K562 (cell line): Measurements from ENCODE around the gene KMO. TPM values are rescaled to one million over a fixed set of nuclear protein-coding genes. Genes with fewer than 3 reads are reported as not detected.

Source experiments
- ADNP ChIP-seq: fragments of 200-800 bp; sonication (Bioruptor generic); IDR thresholded peaks from 2 replicates; pipeline ENCODE4 v1.6.1; 2016; ENCODE audit warnings: missing genetic modification characterization, missing compliant biosample characterization
- ATF7 ChIP-seq: fragments of 450-650 bp; IDR thresholded peaks from 2 replicates; pipeline ENCODE4 v1.7.1; 2014; ENCODE audit warnings: mild to moderate bottlenecking, moderate library complexity
- BCOR ChIP-seq: fragments of 450-650 bp; IDR thresholded peaks from 2 replicates; pipeline ENCODE4 v1.6.1; 2016
- C11orf30 ChIP-seq: fragments of 450-650 bp; IDR thresholded peaks from 2 replicates; pipeline ENCODE4 v1.6.1; 2016; ENCODE audit warnings: low read depth, mild to moderate bottlenecking
- CEBPB ChIP-seq: fragments of 450-650 bp; IDR thresholded peaks from 2 replicates; pipeline ENCODE4 v1.6.1; 2016; ENCODE audit warnings: missing genetic modification characterization, missing compliant biosample characterization
- CTBP1 ChIP-seq: fragments of 450-650 bp; IDR thresholded peaks from 2 replicates; pipeline ENCODE4 v1.6.1; 2016; ENCODE audit warnings: borderline replicate concordance
- DPF2 ChIP-seq: fragments of 450-650 bp; IDR thresholded peaks from 2 replicates; pipeline ENCODE4 v1.6.1; 2016
- KDM1A ChIP-seq, 2 experiments: fragments of 450-650 bp; IDR thresholded peaks; 2 replicates each; pipeline ENCODE4 v1.6.1; 2016; ENCODE audit warnings: mild to moderate bottlenecking in 2 of 2
- MCM5 ChIP-seq: fragments of 450-650 bp; IDR thresholded peaks from 2 replicates; pipeline ENCODE4 v1.6.1; 2016; ENCODE audit warnings: low read depth
- XRCC4 ChIP-seq: IDR thresholded peaks from one replicate; pipeline ENCODE4 v1.6.1; 2011; ENCODE audit not compliant: insufficient read depth, insufficient read length; ENCODE audit errors: extremely low read depth
- ZNF175 ChIP-seq: fragments of 200-800 bp; sonication (Bioruptor generic); IDR thresholded peaks from 2 replicates; pipeline ENCODE4 v1.6.1; 2016; ENCODE audit warnings: low read depth, mild to moderate bottlenecking, missing genetic modification characterization, missing compliant biosample characterization
- polyA plus RNA-seq, 8 experiments: library from polyadenylated mRNA; depleted of rRNA in 4 of 8; stranded (reverse) in 5 of 8; unstranded in 3 of 8; fragments of >200 nt; fragmentation: Nextera tagmentation in 2 of 8; fragmentation: Illumina TruSeq in 1 of 8; extraction: Ambion mirVana in 2 of 8; extraction: Trizol in 1 of 8; gene quantifications; 2 replicates each; pipeline versions ENCODE4 v1.2.1 to v1.2.3, GENCODE V29; 2011 to 2014; ENCODE audit warnings: inconsistent platforms in 1 of 8, missing spikeins in 1 of 8
- total RNA-seq, 7 experiments: library from RNA; depleted of rRNA in 6 of 7; stranded (reverse); fragments of >200 nt in 6 of 7; fragmentation: Illumina TruSeq in 2 of 7; extraction: Trizol in 2 of 7; gene quantifications; 2 replicates each; pipeline versions ENCODE4 v1.2.1 to v1.2.3, GENCODE V29; 2011 to 2021; ENCODE audit warnings: low replicate concordance in 1 of 7
- TF ChIP-seq, protein P1 (sequence below): sonication (generic); formaldehyde crosslinking; IDR thresholded peaks from 2 replicates; pipeline ENCODE4 v1.9.0; 2022; ENCODE audit warnings: mild to moderate bottlenecking, missing genetic modification reagents
- TF ChIP-seq, protein P2 (sequence below), 2 experiments: fragments of 200-800 bp in 1 of 2; sonication (Bioruptor generic) in 1 of 2; sonication (generic) in 1 of 2; formaldehyde crosslinking in 1 of 2; IDR thresholded peaks in 1 of 2; conservative IDR thresholded peaks in 1 of 2; 2 replicates each; pipeline versions ENCODE4 v1.5.0 to v1.6.1; 2016 to 2020; ENCODE audit warnings: missing compliant biosample characterization in 1 of 2, missing genetic modification characterization in 1 of 2, missing genetic modification reagents in 1 of 2
- TF ChIP-seq, protein P3 (sequence below), 2 experiments: fragments of 450-650 bp; IDR thresholded peaks; 2 replicates each; pipeline ENCODE4 v1.6.1; 2016

Gene KMO
- total and polyA plus RNA-seq, 9 of the 15 experiments (the other 6 are each of a cell fraction or from before 2014, with no cell fraction given) = 0.01 to 0.11 (median 0.01) TPM; not detected in 6

DNA sequence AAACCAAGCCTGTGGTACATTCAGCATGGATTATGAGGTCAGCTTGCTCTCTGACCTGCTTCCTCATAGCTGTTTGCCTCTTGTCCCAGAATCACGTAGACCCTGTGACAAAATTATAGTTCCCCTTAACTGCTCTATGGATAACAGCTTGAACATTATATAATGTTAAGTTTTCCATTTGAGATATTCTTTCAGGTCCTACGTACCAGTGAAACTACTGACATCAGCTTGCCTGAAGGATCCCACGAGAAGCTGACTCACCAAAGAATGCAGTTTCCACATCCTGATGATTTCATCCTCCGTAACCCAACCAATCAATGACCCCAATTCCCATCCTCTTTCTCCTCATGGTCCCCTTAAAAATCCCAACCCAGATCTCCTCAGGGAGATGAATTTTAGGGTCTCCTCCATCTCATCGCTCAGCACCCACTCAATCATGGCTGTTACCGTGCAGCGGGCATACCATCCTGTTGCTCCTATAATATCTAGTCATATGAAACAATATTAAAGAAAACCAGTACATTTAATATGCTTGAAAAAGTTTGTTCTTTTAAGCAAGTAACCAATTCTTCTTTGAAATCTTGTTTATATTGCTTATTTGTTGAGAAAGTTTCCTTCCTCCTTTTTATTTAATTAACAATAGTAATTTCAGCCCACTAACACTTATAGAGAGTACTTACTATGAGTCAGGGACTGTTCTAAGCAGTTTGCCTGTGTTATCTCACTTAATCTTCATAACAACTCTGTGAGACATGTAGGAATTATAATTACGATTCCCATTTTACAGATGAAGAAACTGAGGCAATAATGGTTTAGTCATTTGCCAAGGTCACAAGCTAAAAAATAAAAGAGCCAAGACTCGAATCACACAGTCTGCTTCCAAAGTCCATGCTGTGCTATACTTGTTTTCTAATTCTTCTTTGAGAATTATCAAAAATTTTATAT lies 80.6 kb downstream of the KMO start (continued):
- TF ChIP-seq ATF7 (0 out of 2 replicates have a peak, but pooled peaks have one; percentile 38), ADNP (tag) (peak; percentile 80), DPF2 (0 out of 2 replicates have a peak, but pooled peaks have one; percentile 39), CTBP1 (0 out of 2 replicates have a peak, but pooled peaks have one; percentile 23), CEBPB (tag) (0 out of 2 replicates have a peak, but pooled peaks have one; percentile 13), C11orf30 (peak; percentile 52; the same call in 1 of the 2 replicates), KDM1A (IDR thresholded peaks at IDR 0.05) (peak; percentile 61 to 77), XRCC4 (no peak), MCM5 (no peak), ZNF175 (peak; percentile 67; the same call in 1 of the 2 replicates), BCOR (peak; percentile 73)
- TF ChIP-seq, protein P1, sequence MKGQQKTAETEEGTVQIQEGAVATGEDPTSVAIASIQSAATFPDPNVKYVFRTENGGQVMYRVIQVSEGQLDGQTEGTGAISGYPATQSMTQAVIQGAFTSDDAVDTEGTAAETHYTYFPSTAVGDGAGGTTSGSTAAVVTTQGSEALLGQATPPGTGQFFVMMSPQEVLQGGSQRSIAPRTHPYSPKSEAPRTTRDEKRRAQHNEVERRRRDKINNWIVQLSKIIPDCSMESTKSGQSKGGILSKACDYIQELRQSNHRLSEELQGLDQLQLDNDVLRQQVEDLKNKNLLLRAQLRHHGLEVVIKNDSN (CRISPR knock-in tag) = no peak
- TF ChIP-seq, protein P2, sequence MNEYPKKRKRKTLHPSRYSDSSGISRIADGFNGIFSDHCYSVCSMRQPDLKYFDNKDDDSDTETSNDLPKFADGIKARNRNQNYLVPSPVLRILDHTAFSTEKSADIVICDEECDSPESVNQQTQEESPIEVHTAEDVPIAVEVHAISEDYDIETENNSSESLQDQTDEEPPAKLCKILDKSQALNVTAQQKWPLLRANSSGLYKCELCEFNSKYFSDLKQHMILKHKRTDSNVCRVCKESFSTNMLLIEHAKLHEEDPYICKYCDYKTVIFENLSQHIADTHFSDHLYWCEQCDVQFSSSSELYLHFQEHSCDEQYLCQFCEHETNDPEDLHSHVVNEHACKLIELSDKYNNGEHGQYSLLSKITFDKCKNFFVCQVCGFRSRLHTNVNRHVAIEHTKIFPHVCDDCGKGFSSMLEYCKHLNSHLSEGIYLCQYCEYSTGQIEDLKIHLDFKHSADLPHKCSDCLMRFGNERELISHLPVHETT (CRISPR knock-in tag; conservative IDR thresholded peaks at IDR 0.05 in 1 of 2, IDR thresholded peaks at IDR 0.05 in 1 of 2) = no peak
- TF ChIP-seq, protein P3, sequence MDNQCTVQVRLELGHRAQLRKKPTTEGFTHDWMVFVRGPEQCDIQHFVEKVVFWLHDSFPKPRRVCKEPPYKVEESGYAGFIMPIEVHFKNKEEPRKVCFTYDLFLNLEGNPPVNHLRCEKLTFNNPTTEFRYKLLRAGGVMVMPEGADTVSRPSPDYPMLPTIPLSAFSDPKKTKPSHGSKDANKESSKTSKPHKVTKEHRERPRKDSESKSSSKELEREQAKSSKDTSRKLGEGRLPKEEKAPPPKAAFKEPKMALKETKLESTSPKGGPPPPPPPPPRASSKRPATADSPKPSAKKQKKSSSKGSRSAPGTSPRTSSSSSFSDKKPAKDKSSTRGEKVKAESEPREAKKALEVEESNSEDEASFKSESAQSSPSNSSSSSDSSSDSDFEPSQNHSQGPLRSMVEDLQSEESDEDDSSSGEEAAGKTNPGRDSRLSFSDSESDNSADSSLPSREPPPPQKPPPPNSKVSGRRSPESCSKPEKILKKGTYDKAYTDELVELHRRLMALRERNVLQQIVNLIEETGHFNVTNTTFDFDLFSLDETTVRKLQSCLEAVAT (IDR thresholded peaks at IDR 0.05) = no peak
- TF ChIP-seq, all 486 proteins: peak for 31
